HG02943 (cell line): ENCODE data around the gene PLCB3.

ENCODE experiments used
- ATAC-seq: cut with Tn5 transposase; IDR thresholded peaks from one replicate; pipeline ENCODE4 v1.9.1; 2021; ENCODE audit warnings: mild to moderate bottlenecking, low read depth, moderate library complexity; ENCODE audit not compliant: unreplicated experiment

The PLCB3 gene

GRCh38 chr11:64284962-64285884, 33.9 kb downstream of the PLCB3 start, which contains the start of gene GPR137:
GPR137 (plus strand) TSS chr11:64285848; CDS start chr11:64286525, 677 bp downstream.
- ATAC-seq: peak; percentile 65

GRCh38 chr11:64285885-64286800, 34.8 kb downstream of the PLCB3 start:
- ATAC-seq: no peak

- ATAC-seq: no peak
Measured at GRCh38 chr11:64286801-64287159, 35.5 kb downstream of the PLCB3 start.

- ATAC-seq: no peak
Measured at GRCh38 chr11:64287676-64288352, 36.5 kb downstream of the PLCB3 start.

GRCh38 chr11:64288353-64288750, 37.0 kb downstream of the PLCB3 start:
- ATAC-seq: no peak

GRCh38 chr11:64289002-64289564, 37.8 kb downstream of the PLCB3 start:
- no peak for ATAC-seq

GRCh38 chr11:64290352-64291261, 39.3 kb downstream of the PLCB3 start:
- ATAC-seq: no peak

GRCh38 chr11:64291262-64291751, 40.0 kb downstream of the PLCB3 start, which contains the start of gene KCNK4:
KCNK4 (plus strand) TSS chr11:64291302; CDS start chr11:64293019, 1,717 bp downstream.
- ATAC-seq: no peak

- ATAC-seq: no peak
Measured at GRCh38 chr11:64291752-64292459, 40.6 kb downstream of the PLCB3 start.

- no peak for ATAC-seq
Measured at GRCh38 chr11:64292460-64293254, 41.3 kb downstream of the PLCB3 start.

- ATAC-seq: no peak
Measured at GRCh38 chr11:64294774-64295173, 43.4 kb downstream of the PLCB3 start.

- ATAC-seq: no peak
Measured at GRCh38 chr11:64295760-64296159, 44.4 kb downstream of the PLCB3 start.

GRCh38 chr11:64296236-64296635, 44.9 kb downstream of the PLCB3 start:
- ATAC-seq: no peak

GRCh38 chr11:64296830-64297698, 45.7 kb downstream of the PLCB3 start:
- no peak for ATAC-seq

GRCh38 chr11:64297699-64298358, 46.5 kb downstream of the PLCB3 start:
- ATAC-seq: no peak
